Activated naive CD8-positive, alpha-beta T cell treated with anti-CD3 and anti-CD28 coated beads, Interleukin-2, amount 10 ng/mL, durations not matched to agents 7 days and 5 days (primary cell): Measurements from ENCODE around the gene TUBG2. TPM values are rescaled to one million over a fixed set of nuclear protein-coding genes. Genes with fewer than 3 reads are reported as not detected.
"Not testable (repeated sequence)": the region's sequence is repeated elsewhere in the genome, so short reads cannot be mapped to it uniquely, and the experiment has no call there.

Experiments used
- ATAC-seq: fragments of 150-1000 bp; cut with Tn5 transposase; one replicate; pipeline ENCODE4 v1.10.0; 2021; ENCODE audit warnings: low read depth, moderate library complexity
- POLR2A ChIA-PET: fragments of 350-600 bp; sonication (Branson Sonifier 250); formaldehyde crosslinking; loops from one replicate; lab custom pipeline; 2021; ENCODE audit warnings: antibody characterized with exemption; lab: Charles Lee
- DNase-seq: peaks from one replicate; pipeline ENCODE4 v3.0.0; 2021
- H3K27ac Mint-ChIP-seq: one replicate; pipeline ENCODE4 v1.8.0; 2022; ENCODE audit warnings: mild to moderate bottlenecking, mixed read lengths
- H3K27me3 Mint-ChIP-seq: one replicate; pipeline ENCODE4 v1.8.0; 2022; ENCODE audit warnings: mild to moderate bottlenecking, moderate library complexity, mixed read lengths
- H3K36me3 Mint-ChIP-seq: one replicate; pipeline ENCODE4 v1.8.0; 2021; ENCODE audit warnings: mild to moderate bottlenecking, mixed read lengths
- H3K4me1 Mint-ChIP-seq: one replicate; pipeline ENCODE4 v1.8.0; 2021; ENCODE audit warnings: mixed read lengths
- H3K4me3 Mint-ChIP-seq: one replicate; pipeline ENCODE4 v1.8.0; 2022; ENCODE audit warnings: mild to moderate bottlenecking, moderate library complexity, mixed read lengths
- H3K9me3 Mint-ChIP-seq: one replicate; pipeline ENCODE4 v1.8.0; 2021; ENCODE audit warnings: mixed read lengths
- total RNA-seq, 2 experiments: library from RNA; stranded (reverse); gene quantifications; one replicate each; pipeline ENCODE4 v1.2.3, GENCODE V29; 2021

Gene TUBG2
- total RNA-seq = 10 to 100 TPM; 17.0 to 19.2 TPM

- H3K27me3 Mint-ChIP-seq = peaks cover 12% of the 10 kb centered on the region
- peaks cover 20% of the 10 kb centered on the region for H3K4me1 Mint-ChIP-seq
- POLR2A ChIA-PET = interaction anchor here (0.5 to 1.5 kb wide), 5 partner anchors 17 to 243 kb away, joined by 3 to 6 read pairs (median 4); partner anchors contain the start of genes PLEKHH3, RETREG3 and TUBG1
- H3K36me3 Mint-ChIP-seq = no peaks in the 10 kb centered on the region
- no peaks in the 10 kb centered on the region for H3K9me3 Mint-ChIP-seq
- DNase-seq (peak; percentile 83), ATAC-seq (peak; percentile 86)
- H3K4me3 Mint-ChIP-seq = peak within 1 kb of the TSS; percentile 91
- H3K27ac Mint-ChIP-seq = peak within 1 kb of the TSS; percentile 80
These were observed at the start of gene TUBG2 for GRCh38 chr17:42659079-42659931. Gene TUBG2, plus strand, starts transcription at chr17:42659284. Its CDS starts 220 bp downstream, at chr17:42659504.

GRCh38 chr17:42609814-42610801 is 49.0 kb upstream of the TUBG2 start:
- ATAC-seq, H3K27me3 Mint-ChIP-seq, H3K9me3 Mint-ChIP-seq, DNase-seq: not testable (repeated sequence)
- POLR2A ChIA-PET = interaction anchor here (0.7 to 3.1 kb wide), 17 partner anchors 9 to 751 kb away, joined by 3 to 40 read pairs (median 5); partner anchors contain the start of genes BECN1, CCR10, PLEKHH3 and PSMC3IP
- Mint-ChIP-seq H3K4me1 (peaks cover 30% of the 10 kb centered on the region), H3K4me3 (peak overlapping the region; percentile 98), H3K36me3 (peaks cover 15% of the 10 kb centered on the region), H3K27ac (peak overlapping the region; percentile 94)

- Mint-ChIP-seq H3K27me3 (no peaks in the 10 kb centered on the region), H3K27ac (peak overlapping the region; percentile 25), H3K9me3 (no peaks in the 10 kb centered on the region), H3K4me3 (no peak overlapping the region), H3K4me1 (peaks cover 16% of the 10 kb centered on the region), H3K36me3 (peaks cover 22% of the 10 kb centered on the region)
- POLR2A ChIA-PET = no interaction called here
- ATAC-seq = no peak
- DNase-seq = no peak
These were observed 47.1 kb upstream of the TUBG2 start for GRCh38 chr17:42612013-42612412.

GRCh38 chr17:42613699-42614295 is 45.3 kb upstream of the TUBG2 start:
- peaks cover 21% of the 10 kb centered on the region for H3K36me3 Mint-ChIP-seq
- H3K4me1 Mint-ChIP-seq = peaks cover 14% of the 10 kb centered on the region
- DNase-seq (no peak), ATAC-seq (no peak)
- no peaks in the 10 kb centered on the region for H3K9me3 Mint-ChIP-seq
- POLR2A ChIA-PET = no interaction called here
- H3K4me3 Mint-ChIP-seq = no peak overlapping the region
- no peaks in the 10 kb centered on the region for H3K27me3 Mint-ChIP-seq
- H3K27ac Mint-ChIP-seq = no peak overlapping the region

GRCh38 chr17:42617956-42618431 is 41.1 kb upstream of the TUBG2 start:
- H3K36me3 Mint-ChIP-seq = peaks cover 18% of the 10 kb centered on the region
- no peaks in the 10 kb centered on the region for H3K27me3 Mint-ChIP-seq
- no peak for ATAC-seq
- H3K9me3 Mint-ChIP-seq = no peaks in the 10 kb centered on the region
- H3K4me3 Mint-ChIP-seq = no peak overlapping the region
- peaks cover 8% of the 10 kb centered on the region for H3K4me1 Mint-ChIP-seq
- POLR2A ChIA-PET = interaction anchor here (1.2 to 2.5 kb wide), 2 partner anchors 8 to 9 kb away, joined by 3 to 20 read pairs; partner anchors contain the start of genes RETREG3 and TUBG1
- no peak overlapping the region for H3K27ac Mint-ChIP-seq
- no peak for DNase-seq

GRCh38 chr17:42618442-42619150 is 40.5 kb upstream of the TUBG2 start:
- Mint-ChIP-seq H3K36me3 (peaks cover 16% of the 10 kb centered on the region), H3K27me3 (no peaks in the 10 kb centered on the region), H3K27ac (no peak overlapping the region), H3K4me3 (no peak overlapping the region), H3K9me3 (no peaks in the 10 kb centered on the region), H3K4me1 (peaks cover 8% of the 10 kb centered on the region)
- ATAC-seq (no peak), DNase-seq (no peak)
- POLR2A ChIA-PET = interaction anchor here (2.5 kb wide), 1 partner anchor 10 kb away, joined by 20 read pairs; the partner anchor contains the start of genes RETREG3 and TUBG1

GRCh38 chr17:42621987-42622386 is 37.1 kb upstream of the TUBG2 start:
- H3K36me3 Mint-ChIP-seq, H3K27me3 Mint-ChIP-seq, ATAC-seq, H3K27ac Mint-ChIP-seq, H3K4me3 Mint-ChIP-seq, H3K9me3 Mint-ChIP-seq, DNase-seq, POLR2A ChIA-PET, H3K4me1 Mint-ChIP-seq: not testable (repeated sequence)

- DNase-seq (no peak), ATAC-seq (no peak)
- H3K4me1 Mint-ChIP-seq = peaks cover 2% of the 10 kb centered on the region
- no peaks in the 10 kb centered on the region for H3K9me3 Mint-ChIP-seq
- no peaks in the 10 kb centered on the region for H3K36me3 Mint-ChIP-seq
- no peaks in the 10 kb centered on the region for H3K27me3 Mint-ChIP-seq
- no peak overlapping the region for H3K4me3 Mint-ChIP-seq
- no peak overlapping the region for H3K27ac Mint-ChIP-seq
- POLR2A ChIA-PET = no interaction called here
These were observed 35.8 kb upstream of the TUBG2 start for GRCh38 chr17:42623271-42623670.

GRCh38 chr17:42623732-42624596 is 35.1 kb upstream of the TUBG2 start:
- no peak for ATAC-seq
- POLR2A ChIA-PET = no interaction called here
- Mint-ChIP-seq H3K4me1 (no peaks in the 10 kb centered on the region), H3K27ac (no peak overlapping the region), H3K36me3 (no peaks in the 10 kb centered on the region), H3K27me3 (no peaks in the 10 kb centered on the region), H3K4me3 (no peak overlapping the region), H3K9me3 (no peaks in the 10 kb centered on the region)
- DNase-seq = no peak

- not testable (repeated sequence) for H3K4me3 Mint-ChIP-seq, H3K4me1 Mint-ChIP-seq, ATAC-seq, DNase-seq, H3K36me3 Mint-ChIP-seq, H3K9me3 Mint-ChIP-seq, H3K27me3 Mint-ChIP-seq
- POLR2A ChIA-PET = interaction anchor here (0.5 to 1.4 kb wide), 2 partner anchors 10 to 103 kb away, joined by 3 to 5 read pairs; no protein-coding TSS in a partner anchor
- peak overlapping the region; percentile 19 for H3K27ac Mint-ChIP-seq
These were observed 31.9 kb upstream of the TUBG2 start for GRCh38 chr17:42627032-42627764.

- DNase-seq (no peak), ATAC-seq (no peak)
- Mint-ChIP-seq H3K36me3 (no peaks in the 10 kb centered on the region), H3K27ac (no peak overlapping the region), H3K4me3 (no peak overlapping the region), H3K4me1 (no peaks in the 10 kb centered on the region), H3K27me3 (no peaks in the 10 kb centered on the region), H3K9me3 (no peaks in the 10 kb centered on the region)
- POLR2A ChIA-PET = no interaction called here
These were observed 29.6 kb upstream of the TUBG2 start for GRCh38 chr17:42629411-42630009.
